Stimulated activated naive CD8-positive, alpha-beta T cell treated with anti-CD3 and anti-CD28 coated beads, Interleukin-15, Interleukin-2, amounts not matched to agents 100 ng/mL and 50 ng/mL, for 24 hours (primary cell): ENCODE data around the gene ORMDL1.
"Not testable (repeated sequence)": the region's sequence is repeated elsewhere in the genome, so short reads cannot be mapped to it uniquely, and the experiment has no call there.

Experiments
- H3K27ac Mint-ChIP-seq: one replicate; pipeline ENCODE4 v1.8.0; 2021; ENCODE audit warnings: mild to moderate bottlenecking, mixed read lengths
- H3K27me3 Mint-ChIP-seq: one replicate; pipeline ENCODE4 v1.8.0; 2021; ENCODE audit warnings: mixed read lengths
- H3K36me3 Mint-ChIP-seq: one replicate; pipeline ENCODE4 v1.8.0; 2021; ENCODE audit warnings: low read depth, mixed read lengths
- H3K4me1 Mint-ChIP-seq: one replicate; pipeline ENCODE4 v1.8.0; 2021; ENCODE audit warnings: low read depth, mixed read lengths
- H3K4me3 Mint-ChIP-seq: one replicate; pipeline ENCODE4 v1.8.0; 2021; ENCODE audit warnings: mild to moderate bottlenecking, mixed read lengths
- H3K9me3 Mint-ChIP-seq: one replicate; pipeline ENCODE4 v1.8.0; 2021; ENCODE audit warnings: mixed read lengths

The ORMDL1 gene

DNA sequence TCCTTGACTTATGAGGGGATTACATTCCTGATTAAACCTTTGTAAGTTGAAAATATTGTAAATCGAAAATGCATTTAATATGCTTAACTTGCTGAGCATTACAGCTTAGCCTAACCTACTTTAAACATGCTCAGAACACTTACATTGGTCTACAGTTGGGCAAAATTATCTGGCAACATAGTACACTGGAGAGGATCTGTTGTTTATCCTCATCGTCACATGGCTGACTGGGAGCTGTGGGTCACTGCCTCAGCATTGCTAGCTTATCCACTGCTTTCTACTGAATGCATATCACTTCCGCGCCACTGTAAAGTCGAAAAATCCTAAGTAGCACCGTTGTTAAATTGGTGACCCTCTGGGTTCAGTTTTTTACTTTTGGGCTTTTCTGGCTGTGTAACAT, 13.8 kb upstream of the ORMDL1 start:
- Mint-ChIP-seq H3K27ac (no peak overlapping the region), H3K36me3 (peaks cover 80% of the 10 kb centered on the region), H3K4me3 (no peak overlapping the region), H3K9me3 (no peaks in the 10 kb centered on the region), H3K27me3 (no peaks in the 10 kb centered on the region), H3K4me1 (peaks cover 14% of the 10 kb centered on the region)

- no peaks in the 10 kb centered on the region for H3K9me3 Mint-ChIP-seq
- H3K27me3 Mint-ChIP-seq: no peaks in the 10 kb centered on the region
- H3K4me1 Mint-ChIP-seq: peaks cover 16% of the 10 kb centered on the region
- H3K4me3 Mint-ChIP-seq: no peak overlapping the region
- peaks cover 83% of the 10 kb centered on the region for H3K36me3 Mint-ChIP-seq
- no peak overlapping the region for H3K27ac Mint-ChIP-seq
Measured at GRCh38 chr2:189794310-189794709, 10.2 kb upstream of the ORMDL1 start.

DNA sequence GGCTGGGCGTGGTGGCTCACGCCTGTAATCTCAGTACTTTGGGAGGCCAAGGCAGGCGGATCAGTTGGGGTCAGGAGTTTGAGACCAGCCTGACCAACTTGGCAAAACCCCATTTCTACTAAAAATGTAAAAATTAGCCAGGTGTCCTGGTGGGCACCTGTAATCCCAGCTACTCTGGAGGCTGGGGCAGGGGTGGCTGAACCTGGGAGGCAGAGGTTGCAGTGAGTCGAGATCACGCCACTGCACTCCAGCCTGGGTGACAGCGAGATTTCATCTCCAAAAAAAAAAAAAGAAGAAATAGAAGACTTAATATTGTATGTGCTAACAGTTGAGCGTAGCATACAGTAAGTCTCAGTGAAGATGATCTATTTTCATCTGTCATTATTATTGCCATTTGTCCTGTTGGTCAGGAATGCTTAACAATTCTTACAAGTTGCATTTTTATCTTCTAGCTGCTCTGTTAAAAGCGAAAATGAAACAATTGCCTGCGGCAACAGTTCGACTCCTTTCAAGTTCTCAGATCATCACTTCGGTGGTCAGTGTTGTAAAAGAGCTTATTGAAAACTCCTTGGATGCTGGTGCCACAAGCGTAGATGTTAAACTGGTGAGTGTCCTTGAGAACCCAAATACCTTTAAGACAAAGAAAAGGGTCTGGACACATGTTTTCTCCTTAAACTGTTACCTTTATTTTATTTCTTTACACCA, 7.4 kb upstream of the ORMDL1 start:
- no peak overlapping the region for H3K27ac Mint-ChIP-seq
- H3K9me3 Mint-ChIP-seq: no peaks in the 10 kb centered on the region
- no peaks in the 10 kb centered on the region for H3K27me3 Mint-ChIP-seq
- H3K4me3 Mint-ChIP-seq: peak overlapping the region; percentile 58
- H3K4me1 Mint-ChIP-seq: peaks cover 21% of the 10 kb centered on the region
- H3K36me3 Mint-ChIP-seq: peaks cover 71% of the 10 kb centered on the region

GRCh38 chr2:189783451-189783926, 650 bp downstream of the ORMDL1 start:
- H3K4me3 Mint-ChIP-seq: peak overlapping the region; percentile 93
- no peaks in the 10 kb centered on the region for H3K27me3 Mint-ChIP-seq
- H3K27ac Mint-ChIP-seq: peak overlapping the region; percentile 90
- H3K36me3 Mint-ChIP-seq: peaks cover 65% of the 10 kb centered on the region
- no peaks in the 10 kb centered on the region for H3K9me3 Mint-ChIP-seq
- H3K4me1 Mint-ChIP-seq: peaks cover 66% of the 10 kb centered on the region

DNA sequence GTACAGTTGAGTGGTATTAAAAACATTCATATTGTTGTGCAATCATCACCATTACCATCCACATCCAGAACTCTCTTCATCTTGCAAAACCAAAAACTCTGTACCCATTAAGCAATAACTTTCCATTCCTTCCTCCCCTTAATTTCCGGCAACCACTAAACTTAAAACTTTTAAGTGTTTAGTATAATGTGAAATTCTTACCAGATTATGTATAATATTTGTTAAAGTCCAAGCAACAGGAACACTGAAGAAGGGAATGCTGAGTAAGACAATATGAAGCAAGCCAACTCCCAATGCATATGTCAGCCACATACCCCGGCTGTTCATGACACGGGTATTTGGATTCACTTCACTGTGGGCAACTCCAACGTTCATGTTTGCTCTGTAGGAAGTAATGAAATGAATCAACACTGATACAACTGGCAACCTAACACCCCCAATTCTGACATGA, 1.9 kb downstream of the ORMDL1 start:
- peak overlapping the region; percentile 64 for H3K27ac Mint-ChIP-seq
- H3K4me1 Mint-ChIP-seq: peaks cover 64% of the 10 kb centered on the region
- peaks cover 69% of the 10 kb centered on the region for H3K36me3 Mint-ChIP-seq

DNA sequence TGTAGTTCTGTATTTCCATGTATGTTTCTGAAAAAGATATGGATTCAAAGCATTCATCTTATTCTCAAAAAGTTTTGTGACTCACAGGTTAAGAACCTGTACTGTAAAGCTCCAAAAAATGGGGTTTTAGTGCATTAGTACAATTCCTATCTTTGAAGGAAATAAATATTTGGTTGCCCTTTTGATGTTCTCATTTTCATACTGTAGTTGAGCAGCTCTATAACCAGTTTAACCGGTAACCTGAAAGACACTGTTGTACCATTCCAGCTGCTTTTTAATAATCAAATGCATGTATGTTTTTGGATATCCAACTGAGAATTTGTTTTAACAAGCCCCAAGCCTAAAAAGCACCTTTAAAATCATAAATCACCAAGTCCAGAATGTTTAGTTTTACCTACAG, 11.9 kb downstream of the ORMDL1 start:
- Mint-ChIP-seq H3K27me3 (no peaks in the 10 kb centered on the region), H3K36me3 (peaks cover 73% of the 10 kb centered on the region), H3K27ac (no peak overlapping the region), H3K4me1 (no peaks in the 10 kb centered on the region), H3K9me3 (no peaks in the 10 kb centered on the region), H3K4me3 (no peak overlapping the region)

More for the DNA sequence above, 1.9 kb downstream of the ORMDL1 start:
- Mint-ChIP-seq H3K27me3 (no peaks in the 10 kb centered on the region), H3K9me3 (no peaks in the 10 kb centered on the region), H3K4me3 (peak overlapping the region; percentile 93)

GRCh38 chr2:189770590-189771322, 13.4 kb downstream of the ORMDL1 start:
- Mint-ChIP-seq H3K9me3 (no peaks in the 10 kb centered on the region), H3K27me3 (no peaks in the 10 kb centered on the region), H3K36me3 (peaks cover 69% of the 10 kb centered on the region), H3K4me1 (no peaks in the 10 kb centered on the region), H3K4me3 (no peak overlapping the region), H3K27ac (no peak overlapping the region)

DNA sequence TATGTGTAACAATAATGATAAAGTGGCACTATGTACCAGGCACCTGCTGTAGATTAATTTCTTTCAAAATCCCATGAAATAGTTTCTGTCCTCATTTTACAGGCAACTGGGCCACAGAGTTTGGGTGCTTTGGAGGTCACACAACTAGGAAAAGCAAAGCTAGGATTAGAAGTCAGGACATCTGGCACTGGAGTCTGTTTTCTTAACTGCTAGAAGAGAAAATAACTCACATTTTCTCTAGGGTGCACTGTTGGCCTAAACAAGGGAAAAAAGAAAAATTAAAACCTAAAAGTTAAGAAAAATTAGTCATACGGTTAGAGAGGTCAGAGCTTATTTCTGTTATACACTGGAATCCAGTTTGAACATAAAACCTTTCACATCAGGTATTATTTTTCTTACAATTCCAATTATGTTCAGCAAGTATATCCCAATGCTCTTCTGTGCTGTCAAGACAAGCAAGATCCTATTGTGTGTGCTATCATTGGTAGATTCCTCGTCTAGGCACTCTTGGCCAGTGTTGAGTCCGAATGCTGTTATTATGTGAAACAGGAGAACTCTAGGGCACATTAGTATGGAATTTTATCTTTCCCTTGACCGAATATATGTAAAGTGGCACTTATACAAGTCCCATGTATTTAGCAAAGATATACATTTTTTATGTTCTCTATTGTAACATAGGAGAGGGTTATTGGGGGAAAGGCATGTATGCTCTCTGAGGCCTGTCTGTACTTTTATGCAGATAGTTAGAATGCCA, 20.1 kb downstream of the ORMDL1 start:
- Mint-ChIP-seq H3K4me3 (peak overlapping the region; percentile 92), H3K4me1 (peaks cover 14% of the 10 kb centered on the region), H3K9me3 (no peaks in the 10 kb centered on the region), H3K36me3 (peaks cover 27% of the 10 kb centered on the region), H3K27me3 (no peaks in the 10 kb centered on the region), H3K27ac (no peak overlapping the region)

DNA sequence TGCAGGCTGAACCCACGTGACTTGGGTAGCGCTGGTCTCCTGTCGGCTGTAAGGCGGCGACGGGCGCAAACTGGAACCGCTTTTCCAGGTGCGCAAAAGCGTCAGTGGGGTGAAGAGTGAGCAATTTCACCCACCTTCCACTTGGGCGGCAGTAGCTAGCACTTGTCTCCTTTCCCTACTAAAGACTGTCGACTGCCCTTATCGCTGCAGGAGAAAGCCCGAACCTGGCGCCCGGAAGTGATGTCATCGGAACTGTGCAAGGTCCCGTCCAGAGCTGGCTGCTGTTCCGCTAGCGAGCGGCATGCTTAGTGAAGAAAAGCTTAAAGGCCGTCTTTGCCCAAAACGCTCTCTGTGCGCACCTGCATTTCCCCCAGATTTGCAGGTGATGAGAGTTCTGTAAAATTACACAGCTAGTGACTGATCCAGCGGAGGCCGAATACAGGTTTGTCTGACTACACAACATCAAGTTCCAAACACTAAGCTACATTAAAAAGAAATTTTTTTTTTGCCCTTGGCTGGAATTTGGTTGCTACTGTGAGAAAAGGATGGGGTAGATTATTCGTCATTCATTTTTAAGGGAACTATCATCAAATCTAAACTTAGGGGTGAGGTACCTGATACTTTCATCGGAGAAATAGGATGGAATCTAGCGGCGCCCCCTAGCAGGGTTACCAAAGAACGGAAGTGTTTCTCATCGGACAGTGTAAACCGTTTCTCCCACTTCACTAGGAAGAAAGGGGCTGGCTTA, 21.4 kb downstream of the ORMDL1 start, which contains the start of gene OSGEPL1:
OSGEPL1 (minus strand) TSS at position 242 of the 748 bp plus-strand sequence. CDS start 1,152 bp downstream, outside the sequence.
- Mint-ChIP-seq H3K4me1 (peaks cover 14% of the 10 kb centered on the region), H3K9me3 (no peaks in the 10 kb centered on the region), H3K36me3 (peaks cover 30% of the 10 kb centered on the region), H3K4me3 (peak within 1 kb of the TSS; percentile 92), H3K27ac (peak within 1 kb of the TSS; percentile 94), H3K27me3 (no peaks in the 10 kb centered on the region)

- Mint-ChIP-seq H3K4me3 (peak overlapping the region; percentile 92), H3K27me3 (no peaks in the 10 kb centered on the region), H3K36me3 (peaks cover 29% of the 10 kb centered on the region), H3K9me3 (no peaks in the 10 kb centered on the region), H3K27ac (peak overlapping the region; percentile 94), H3K4me1 (peaks cover 14% of the 10 kb centered on the region)
Measured at GRCh38 chr2:189762229-189762550, 21.9 kb downstream of the ORMDL1 start.

DNA sequence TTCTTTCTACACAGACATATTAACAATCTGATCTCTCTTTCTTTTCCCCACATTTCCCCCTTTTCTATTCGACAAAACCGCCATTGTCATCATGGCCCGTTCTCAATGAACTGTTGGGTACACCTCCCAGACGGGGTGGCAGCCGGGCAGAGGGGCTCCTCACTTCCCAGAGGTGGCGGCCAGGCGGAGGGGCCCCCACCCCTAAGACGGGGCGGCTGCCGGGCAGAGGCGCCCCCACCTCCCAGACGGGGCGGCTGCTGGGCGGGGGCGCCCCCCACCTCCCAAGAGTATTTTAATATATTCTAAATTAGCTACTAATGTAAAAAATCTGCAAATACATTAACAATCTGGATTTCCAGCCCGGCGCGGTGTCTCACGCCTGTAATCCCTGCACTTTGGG, 24.0 kb downstream of the ORMDL1 start:
- H3K9me3 Mint-ChIP-seq, H3K27me3 Mint-ChIP-seq, H3K27ac Mint-ChIP-seq, H3K4me3 Mint-ChIP-seq: not testable (repeated sequence)
- H3K4me1 Mint-ChIP-seq: peaks cover 14% of the 10 kb centered on the region
- H3K36me3 Mint-ChIP-seq: peaks cover 21% of the 10 kb centered on the region

GRCh38 chr2:189756311-189756952, 27.7 kb downstream of the ORMDL1 start:
- Mint-ChIP-seq H3K27me3 (no peaks in the 10 kb centered on the region), H3K27ac (no peak overlapping the region), H3K4me3 (no peak overlapping the region), H3K4me1 (no peaks in the 10 kb centered on the region), H3K36me3 (peaks cover 41% of the 10 kb centered on the region), H3K9me3 (no peaks in the 10 kb centered on the region)

DNA sequence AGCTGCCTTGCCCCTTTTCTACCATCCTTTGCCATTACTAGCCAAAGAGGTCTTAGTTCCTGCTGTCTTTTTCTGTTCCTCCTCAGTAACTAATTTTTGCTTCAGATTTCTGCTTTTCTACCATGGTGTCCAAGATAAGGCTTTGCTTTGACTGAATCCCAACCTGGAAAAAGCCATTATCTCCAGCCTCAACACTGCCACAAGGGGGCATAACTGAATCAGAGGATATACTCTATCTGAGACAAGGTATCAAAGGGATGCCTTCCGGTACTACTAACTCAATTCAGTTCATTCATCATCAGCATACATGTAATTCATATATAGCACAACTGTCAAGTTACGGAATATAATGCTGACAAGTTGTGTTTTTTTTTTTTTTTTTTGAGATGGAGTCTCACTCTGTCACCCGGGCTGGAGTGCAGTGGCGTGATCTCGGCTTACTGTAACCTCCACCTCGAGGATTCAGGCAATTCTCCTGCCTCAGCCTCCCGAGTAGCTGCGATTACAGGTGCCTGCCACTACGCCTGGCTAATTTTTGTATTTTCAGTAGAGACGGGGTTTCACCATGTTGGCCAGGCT, 33.0 kb downstream of the ORMDL1 start:
- peaks cover 32% of the 10 kb centered on the region for H3K36me3 Mint-ChIP-seq
- H3K27ac Mint-ChIP-seq: no peak overlapping the region
- H3K9me3 Mint-ChIP-seq: no peaks in the 10 kb centered on the region
- H3K4me3 Mint-ChIP-seq: no peak overlapping the region
- no peaks in the 10 kb centered on the region for H3K4me1 Mint-ChIP-seq
- H3K27me3 Mint-ChIP-seq: no peaks in the 10 kb centered on the region

- H3K4me1 Mint-ChIP-seq: no peaks in the 10 kb centered on the region
- no peaks in the 10 kb centered on the region for H3K36me3 Mint-ChIP-seq
- no peak overlapping the region for H3K27ac Mint-ChIP-seq
- no peaks in the 10 kb centered on the region for H3K27me3 Mint-ChIP-seq
- no peak overlapping the region for H3K4me3 Mint-ChIP-seq
- no peaks in the 10 kb centered on the region for H3K9me3 Mint-ChIP-seq
Measured at GRCh38 chr2:189729430-189729829, 54.7 kb downstream of the ORMDL1 start.
